IPS DF 6.9 (cell line): ENCODE measurements around the gene ZNRF1.

Source experiments
- DNase-seq: peaks from one replicate; pipeline ENCODE4 v3.0.0-alpha.2; 2013; ENCODE audit warnings: low read depth, low spot score
- H3K27ac ChIP-seq: one replicate; pipeline ENCODE4 v1.5.1; 2013; ENCODE audit warnings: low read length, control low read depth
- H3K27me3 ChIP-seq: 2 replicates; pipeline ENCODE4 v1.6.1; 2013; ENCODE audit warnings: mild to moderate bottlenecking, low read length; ENCODE audit not compliant: control insufficient read depth, insufficient read depth
- H3K36me3 ChIP-seq: 2 replicates; pipeline ENCODE4 v1.6.1; 2013; ENCODE audit warnings: low read length; ENCODE audit not compliant: control insufficient read depth, insufficient read depth
- H3K4me1 ChIP-seq: 2 replicates; pipeline ENCODE4 v1.6.1; 2013; ENCODE audit warnings: low read length; ENCODE audit not compliant: control insufficient read depth, insufficient read depth
- H3K4me3 ChIP-seq: 2 replicates; pipeline ENCODE4 v1.5.1; 2013; ENCODE audit warnings: mild to moderate bottlenecking, low read length
- H3K9me3 ChIP-seq: 2 replicates; pipeline ENCODE4 v1.6.1; 2013; ENCODE audit warnings: low read length, inconsistent platforms; ENCODE audit not compliant: control insufficient read depth, insufficient read depth
- WGBS: extraction: QIAGEN DNeasy Blood & Tissue Kit; methylation state at CpG from one replicate; pipeline ENCODE4 v1.1.7; 2013; ENCODE audit warnings: mixed read lengths, missing lambda C conversion rate; ENCODE audit not compliant: insufficient read length, insufficient coverage; 5-methylcytosine and 5-hydroxymethylcytosine counted together

Gene ZNRF1

GRCh38 chr16:75053791-75054555, 55.1 kb downstream of the ZNRF1 start:
- no peak overlapping the region for H3K27ac ChIP-seq

GRCh38 chr16:75054556-75054947, 55.7 kb downstream of the ZNRF1 start:
- Histone ChIP-seq H3K9me3 (no peaks in the 10 kb centered on the region), H3K4me3 (no peak overlapping the region), H3K27ac (no peak overlapping the region), H3K4me1 (no peaks in the 10 kb centered on the region), H3K36me3 (no peaks in the 10 kb centered on the region), H3K27me3 (no peaks in the 10 kb centered on the region)
- WGBS: no CpG with 5 or more reads among the region's 2 CpGs
- no peak for DNase-seq

More at GRCh38 chr16:75053791-75054555, 55.1 kb downstream of the ZNRF1 start:
- no peak overlapping the region for H3K4me3 ChIP-seq
- no peaks in the 10 kb centered on the region for H3K4me1 ChIP-seq
- WGBS: no CpG with 5 or more reads among the region's 4 CpGs
- no peaks in the 10 kb centered on the region for H3K9me3 ChIP-seq
- no peak for DNase-seq
- H3K27me3 ChIP-seq: no peaks in the 10 kb centered on the region
- H3K36me3 ChIP-seq: no peaks in the 10 kb centered on the region

- no peaks in the 10 kb centered on the region for H3K4me1 ChIP-seq
These were observed 60.0 kb downstream of the ZNRF1 start for GRCh38 chr16:75058806-75059205.

GRCh38 chr16:75059411-75059810, 60.6 kb downstream of the ZNRF1 start:
- Histone ChIP-seq H3K4me1 (no peaks in the 10 kb centered on the region), H3K36me3 (no peaks in the 10 kb centered on the region), H3K27ac (no peak overlapping the region), H3K27me3 (no peaks in the 10 kb centered on the region), H3K9me3 (no peaks in the 10 kb centered on the region), H3K4me3 (no peak overlapping the region)
- WGBS: no CpG with 5 or more reads among the region's 5 CpGs
- no peak for DNase-seq

More at GRCh38 chr16:75058806-75059205, 60.0 kb downstream of the ZNRF1 start:
- H3K36me3 ChIP-seq: no peaks in the 10 kb centered on the region
- no peak overlapping the region for H3K27ac ChIP-seq
- no peak for DNase-seq
- H3K9me3 ChIP-seq: no peaks in the 10 kb centered on the region
- H3K27me3 ChIP-seq: no peaks in the 10 kb centered on the region
- no CpG with 5 or more reads among the region's 4 CpGs for WGBS
- H3K4me3 ChIP-seq: no peak overlapping the region

- Histone ChIP-seq H3K4me3 (no peak overlapping the region), H3K27me3 (no peaks in the 10 kb centered on the region), H3K27ac (no peak overlapping the region), H3K9me3 (no peaks in the 10 kb centered on the region), H3K36me3 (no peaks in the 10 kb centered on the region), H3K4me1 (no peaks in the 10 kb centered on the region)
- DNase-seq: no peak
- WGBS: no CpG with 5 or more reads among the region's 8 CpGs
These were observed 61.9 kb downstream of the ZNRF1 start for GRCh38 chr16:75060723-75061122.

GRCh38 chr16:75061669-75062068, 62.8 kb downstream of the ZNRF1 start:
- no peak overlapping the region for H3K4me3 ChIP-seq
- no peak for DNase-seq
- no peak overlapping the region for H3K27ac ChIP-seq
- no peaks in the 10 kb centered on the region for H3K36me3 ChIP-seq
- no peaks in the 10 kb centered on the region for H3K27me3 ChIP-seq
- no CpG with 5 or more reads among the region's 3 CpGs for WGBS
- no peaks in the 10 kb centered on the region for H3K4me1 ChIP-seq
- H3K9me3 ChIP-seq: no peaks in the 10 kb centered on the region

GRCh38 chr16:75062135-75062975, 63.5 kb downstream of the ZNRF1 start:
- H3K9me3 ChIP-seq: no peaks in the 10 kb centered on the region
- H3K27me3 ChIP-seq: no peaks in the 10 kb centered on the region
- H3K4me3 ChIP-seq: no peak overlapping the region
- WGBS: no CpG with 5 or more reads among the region's 22 CpGs
- no peak for DNase-seq
- H3K4me1 ChIP-seq: no peaks in the 10 kb centered on the region
- H3K36me3 ChIP-seq: no peaks in the 10 kb centered on the region
- H3K27ac ChIP-seq: no peak overlapping the region

GRCh38 chr16:75062976-75063346, 64.1 kb downstream of the ZNRF1 start:
- H3K36me3 ChIP-seq: no peaks in the 10 kb centered on the region
- H3K4me3 ChIP-seq: no peak overlapping the region
- no peaks in the 10 kb centered on the region for H3K9me3 ChIP-seq
- H3K4me1 ChIP-seq: no peaks in the 10 kb centered on the region
- no peak for DNase-seq
- no peak overlapping the region for H3K27ac ChIP-seq
- no peaks in the 10 kb centered on the region for H3K27me3 ChIP-seq
- WGBS: no CpG with 5 or more reads among the region's 9 CpGs

- H3K27me3 ChIP-seq: no peaks in the 10 kb centered on the region
- WGBS: no CpG with 5 or more reads among the region's 8 CpGs
- H3K27ac ChIP-seq: no peak overlapping the region
- no peak for DNase-seq
- H3K36me3 ChIP-seq: no peaks in the 10 kb centered on the region
- H3K4me3 ChIP-seq: no peak overlapping the region
- no peaks in the 10 kb centered on the region for H3K9me3 ChIP-seq
- no peaks in the 10 kb centered on the region for H3K4me1 ChIP-seq
These were observed 64.8 kb downstream of the ZNRF1 start for GRCh38 chr16:75063549-75064088.

- H3K27me3 ChIP-seq: no peaks in the 10 kb centered on the region
- no peak for DNase-seq
- no peak overlapping the region for H3K4me3 ChIP-seq
- no peaks in the 10 kb centered on the region for H3K36me3 ChIP-seq
- no peak overlapping the region for H3K27ac ChIP-seq
- H3K9me3 ChIP-seq: no peaks in the 10 kb centered on the region
- WGBS: no CpG with 5 or more reads among the region's 15 CpGs
- H3K4me1 ChIP-seq: no peaks in the 10 kb centered on the region
These were observed 65.8 kb downstream of the ZNRF1 start for GRCh38 chr16:75064403-75065148.
